Endometrial microvascular endothelial cells (primary cell): Measurements from ENCODE around the gene PDZD8. TPM values are rescaled to one million over a fixed set of nuclear protein-coding genes. Genes with fewer than 3 reads are reported as not detected.

ENCODE experiments used
- in situ Hi-C: cut with HindIII; loops from 2 replicates; pipeline ENCODE4 v1.10.0; 2017; ENCODE audit warnings: low sequenced_read_pairs, low pct_unique_long_range_greater_than_20kb; ENCODE audit errors: inconsistent ontology term
- total RNA-seq: library from RNA; depleted of rRNA; stranded (reverse); fragments of >200 nt; gene quantifications from one replicate; pipeline ENCODE4 v1.2.3, GENCODE V29; 2015; ENCODE audit errors: inconsistent ontology term

Gene PDZD8
- total RNA-seq, 1 donor from 2014 or later = 23.5 TPM

GRCh38 chr10:117355072-117355471, 20.2 kb downstream of the PDZD8 start:
- in situ Hi-C loops = no loop called here

- in situ Hi-C loops = no loop called here
Observed at GRCh38 chr10:117353684-117354083, 21.6 kb downstream of the PDZD8 start.

- in situ Hi-C loops = no loop called here
Observed at GRCh38 chr10:117352724-117353123, 22.5 kb downstream of the PDZD8 start.

GRCh38 chr10:117351996-117352395, 23.2 kb downstream of the PDZD8 start:
- in situ Hi-C loops = no loop called here

GRCh38 chr10:117351558-117351957, 23.7 kb downstream of the PDZD8 start:
- in situ Hi-C loops = no loop called here

- in situ Hi-C loops = no loop called here
Observed at GRCh38 chr10:117350909-117351308, 24.3 kb downstream of the PDZD8 start.

- in situ Hi-C loops = no loop called here
Observed at GRCh38 chr10:117348236-117348635, 27.0 kb downstream of the PDZD8 start.

- in situ Hi-C loops = no loop called here
Observed at GRCh38 chr10:117346574-117346973, 28.7 kb downstream of the PDZD8 start.

GRCh38 chr10:117345143-117345542, 30.1 kb downstream of the PDZD8 start:
- in situ Hi-C loops = no loop called here

GRCh38 chr10:117342641-117343040, 32.6 kb downstream of the PDZD8 start:
- in situ Hi-C loops = no loop called here

GRCh38 chr10:117341061-117341460, 34.2 kb downstream of the PDZD8 start:
- in situ Hi-C loops = no loop called here

- in situ Hi-C loops = no loop called here
Observed at GRCh38 chr10:117339979-117340378, 35.3 kb downstream of the PDZD8 start.

- in situ Hi-C loops = no loop called here
Observed at GRCh38 chr10:117339578-117339977, 35.7 kb downstream of the PDZD8 start.

GRCh38 chr10:117334926-117335325, 40.3 kb downstream of the PDZD8 start:
- in situ Hi-C loops = no loop called here

GRCh38 chr10:117334066-117334465, 41.2 kb downstream of the PDZD8 start:
- in situ Hi-C loops = no loop called here

- in situ Hi-C loops = no loop called here
Observed at GRCh38 chr10:117327262-117327661, 48.0 kb downstream of the PDZD8 start.

- in situ Hi-C loops = no loop called here
Observed at GRCh38 chr10:117324367-117324766, 50.9 kb downstream of the PDZD8 start.

GRCh38 chr10:117322260-117322659, 53.0 kb downstream of the PDZD8 start:
- in situ Hi-C loops = no loop called here

- in situ Hi-C loops = no loop called here
Observed at GRCh38 chr10:117320050-117320665, 55.1 kb downstream of the PDZD8 start.

- in situ Hi-C loops = no loop called here
Observed at GRCh38 chr10:117318909-117319308, 56.3 kb downstream of the PDZD8 start.

- in situ Hi-C loops = no loop called here
Observed at GRCh38 chr10:117316701-117317100, 58.5 kb downstream of the PDZD8 start.
